ENCODE measurements around the gene GARNL3. TPM values are rescaled to one million over a fixed set of nuclear protein-coding genes. Genes with fewer than 3 reads are reported as not detected.

Gene GARNL3
- total RNA-seq, 1 donor from 2014 or later: 162 TPM

DNA sequence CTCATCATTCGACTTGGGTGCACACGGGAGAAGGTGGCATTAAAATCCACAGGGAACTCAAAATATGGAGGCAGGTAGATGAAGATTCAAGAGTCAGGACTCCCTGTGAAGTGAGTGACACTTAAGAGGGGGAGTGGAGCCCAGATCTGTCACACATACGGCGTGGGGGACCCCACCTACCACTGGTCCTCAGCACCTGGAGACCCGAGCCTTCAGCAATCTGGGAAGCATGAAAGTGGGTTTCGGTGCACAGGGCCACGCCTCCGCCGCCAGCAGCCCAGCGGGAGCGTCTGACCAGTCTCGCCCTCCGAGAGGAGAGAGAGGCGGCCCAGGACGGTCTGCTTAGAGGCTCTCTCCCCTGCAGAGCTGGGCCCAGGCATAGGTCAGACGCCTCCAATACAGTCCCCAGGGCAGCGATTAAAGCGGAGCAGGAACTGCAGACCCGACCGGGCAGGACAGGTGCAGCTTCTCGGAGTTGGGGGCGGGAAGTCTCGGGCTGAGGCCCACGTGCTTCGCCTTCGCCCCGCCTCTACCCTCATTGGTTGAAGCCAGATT is 131.8 kb downstream of the GARNL3 start:
- Histone ChIP-seq H3K4me1 (peaks cover 0 to 14% of the 10 kb centered on the region in 2 donors), H3K27me3 (no peaks in the 10 kb centered on the region), H3K36me3 (peaks cover 13 to 15% of the 10 kb centered on the region in 2 donors), H3K27ac (peak overlapping the region; percentile 0 to 36), H3K4me3 (peak overlapping the region; percentile 51 to 61), H3K9me3 (no peaks in the 10 kb centered on the region)
- DNase-seq (ENCODE audit: low spot score in 2 of 2): no peak
- no peak for TF ChIP-seq CTCF (IDR thresholded peaks at IDR 0.05)
- intact Hi-C loops (cut with DNase I): loop anchor here (1.0 to 2.0 kb wide), 3 partner anchors 36 to 86 kb away; partner anchors contain the start of genes LRSAM1 and RPL12

DNA sequence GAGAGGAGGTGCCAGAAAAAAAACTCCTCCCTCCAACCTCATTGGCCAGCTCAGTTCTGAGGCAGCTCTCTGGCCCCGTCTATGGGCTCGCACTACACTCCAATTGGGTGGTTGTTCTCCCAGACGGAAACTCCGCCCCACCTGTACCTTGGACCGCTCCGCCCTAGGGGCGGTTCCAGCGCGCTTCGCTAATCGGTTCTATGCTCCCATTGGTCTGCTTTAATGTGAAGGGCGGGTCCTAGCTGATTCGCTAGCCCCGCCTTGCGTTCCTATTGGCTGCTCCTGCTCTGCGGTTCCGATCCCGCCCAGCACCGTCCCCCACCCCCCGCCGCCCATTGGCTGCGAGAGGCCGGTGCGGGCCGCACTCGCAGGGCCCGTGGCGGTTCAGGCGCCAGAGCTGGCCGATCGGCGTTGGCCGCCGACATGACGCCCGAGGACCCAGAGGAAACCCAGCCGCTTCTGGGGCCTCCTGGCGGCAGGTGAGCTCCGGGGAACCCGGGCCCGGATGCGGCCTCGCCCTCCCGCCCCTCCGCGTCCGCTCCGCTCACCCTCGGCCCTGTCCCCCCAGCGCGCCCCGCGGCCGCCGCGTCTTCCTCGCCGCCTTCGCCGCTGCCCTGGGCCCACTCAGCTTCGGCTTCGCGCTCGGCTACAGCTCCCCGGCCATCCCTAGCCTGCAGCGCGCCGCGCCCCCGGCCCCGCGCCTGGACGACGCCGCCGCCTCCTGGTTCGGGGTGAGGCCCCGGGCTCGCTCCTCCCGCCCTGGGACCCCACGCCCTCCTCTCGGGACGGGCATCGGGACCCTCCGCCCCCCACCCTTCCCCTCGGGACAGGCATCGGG is 132.5 kb downstream of the GARNL3 start, which contains the start of gene SLC2A8:
TSS of gene SLC2A8 (plus strand) at position 362 of the 838 bp plus-strand sequence. CDS start at position 424, 62 bp downstream.
- peak within 1 kb of the TSS; percentile 84 to 94 for H3K27ac ChIP-seq
- no peaks in the 10 kb centered on the region for H3K9me3 ChIP-seq
- H3K36me3 ChIP-seq: peaks cover 9 to 11% of the 10 kb centered on the region in 2 donors
- peak; percentile 97 to 99 for DNase-seq (ENCODE audit: low spot score in 2 of 2)
- H3K27me3 ChIP-seq: no peaks in the 10 kb centered on the region
- peaks cover 0 to 14% of the 10 kb centered on the region in 2 donors for H3K4me1 ChIP-seq
- peak within 1 kb of the TSS; percentile 75 to 95 for H3K4me3 ChIP-seq
- intact Hi-C loops (cut with DNase I): loop anchor here (1.0 to 2.0 kb wide), 6 partner anchors 27 to 183 kb away; partner anchors contain the start of genes LRSAM1, RPL12 and ZNF79
- TF ChIP-seq CTCF (IDR thresholded peaks at IDR 0.05): peak in 2 of 3 experiments; percentile 10 to 38

DNA sequence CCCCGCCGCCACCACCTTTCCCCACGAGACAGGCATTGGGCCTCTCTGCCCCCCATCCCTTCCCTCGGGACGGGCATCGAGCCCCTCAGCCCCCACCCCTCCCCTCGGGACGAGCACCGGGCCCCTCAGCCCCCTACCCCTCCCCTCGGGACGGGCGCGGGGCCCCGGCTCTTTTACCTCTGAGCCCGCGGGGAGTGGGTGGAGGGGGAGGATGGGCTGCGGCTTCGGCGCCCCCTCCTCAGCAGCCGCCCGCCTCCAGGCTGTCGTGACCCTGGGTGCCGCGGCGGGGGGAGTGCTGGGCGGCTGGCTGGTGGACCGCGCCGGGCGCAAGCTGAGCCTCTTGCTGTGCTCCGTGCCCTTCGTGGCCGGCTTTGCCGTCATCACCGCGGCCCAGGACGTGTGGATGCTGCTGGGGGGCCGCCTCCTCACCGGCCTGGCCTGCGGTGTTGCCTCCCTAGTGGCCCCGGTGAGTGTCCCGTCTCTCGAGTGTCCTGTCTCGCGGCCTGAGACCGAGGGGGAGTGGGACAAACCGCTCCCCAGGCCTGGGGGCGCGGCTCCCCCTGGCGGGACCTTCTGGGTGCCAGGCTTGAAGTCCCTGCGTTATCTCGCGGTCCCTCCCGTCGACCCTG is 133.2 kb downstream of the GARNL3 start:
- peak in 1 of 2 donors; percentile 75 for DNase-seq (ENCODE audit: low spot score in 2 of 2)
- Histone ChIP-seq H3K4me1 (peaks cover 0 to 14% of the 10 kb centered on the region in 2 donors), H3K4me3 (peak overlapping the region; percentile 75 to 95), H3K9me3 (no peaks in the 10 kb centered on the region), H3K36me3 (peaks cover 6 to 8% of the 10 kb centered on the region in 2 donors), H3K27me3 (no peaks in the 10 kb centered on the region), H3K27ac (peak overlapping the region; percentile 84 to 94)
- intact Hi-C loops (cut with DNase I): loop anchor here (1.0 to 2.0 kb wide), 5 partner anchors 27 to 183 kb away; partner anchors contain the start of gene ZNF79
- TF ChIP-seq CTCF (IDR thresholded peaks at IDR 0.05): peak; percentile 41 to 62 (median 61)

DNA sequence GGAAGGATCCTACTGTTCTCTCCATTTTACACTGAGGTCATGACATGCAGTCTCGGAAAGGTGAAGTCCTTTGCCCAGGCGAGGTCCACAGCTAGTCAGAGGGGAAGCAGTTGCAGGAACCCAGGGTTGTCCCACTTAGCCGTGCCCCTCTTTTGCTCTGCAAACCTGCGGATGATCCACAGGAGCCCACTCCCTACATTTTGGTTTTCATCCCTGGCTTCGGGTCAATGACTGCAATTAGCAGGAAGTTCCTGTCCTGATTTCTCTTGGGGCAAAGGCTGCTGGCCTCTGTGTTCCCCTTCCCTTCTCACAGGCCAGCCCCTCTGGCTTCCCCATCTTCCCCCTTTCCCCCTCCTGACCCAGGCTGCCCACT is 133.7 kb downstream of the GARNL3 start:
- no peak for TF ChIP-seq CTCF (IDR thresholded peaks at IDR 0.05)
- H3K4me1 ChIP-seq: peaks cover 0 to 14% of the 10 kb centered on the region in 2 donors
- peaks cover 4 to 5% of the 10 kb centered on the region in 2 donors for H3K36me3 ChIP-seq
- DNase-seq (ENCODE audit: low spot score in 2 of 2): no peak
- no peak overlapping the region for H3K27ac ChIP-seq
- intact Hi-C loops (cut with DNase I): no loop called here
- H3K4me3 ChIP-seq: peak overlapping the region; percentile 75 to 95
- H3K9me3 ChIP-seq: no peaks in the 10 kb centered on the region
- H3K27me3 ChIP-seq: no peaks in the 10 kb centered on the region

GRCh38 chr9:127398715-127399400 is 134.3 kb downstream of the GARNL3 start:
- no peak for TF ChIP-seq CTCF (IDR thresholded peaks at IDR 0.05)
- no peaks in the 10 kb centered on the region for H3K9me3 ChIP-seq
- H3K4me3 ChIP-seq: peak overlapping the region in 1 of 2 donors; percentile 95
- no peak for DNase-seq (ENCODE audit: low spot score in 2 of 2)
- no peak overlapping the region for H3K27ac ChIP-seq
- peaks cover 0 to 14% of the 10 kb centered on the region in 2 donors for H3K4me1 ChIP-seq
- H3K27me3 ChIP-seq: no peaks in the 10 kb centered on the region
- intact Hi-C loops (cut with DNase I): no loop called here
- peaks cover 8 to 11% of the 10 kb centered on the region in 2 donors for H3K36me3 ChIP-seq
